Upper lobe of left lung (tissue), 6 donors: ENCODE data around the gene REEP5. TPM values are rescaled to one million over a fixed set of nuclear protein-coding genes. Genes with fewer than 3 reads are reported as not detected.

ENCODE experiments used
- ATAC-seq, 2 donors: fragments of 200-7000 bp; cut with Tn5 transposase; one replicate each; pipeline ENCODE4 v1.9.1; 2022; ENCODE audit warnings: mild to moderate bottlenecking in 2 of 2, moderate library complexity in 2 of 2; ENCODE audit not compliant: low FRiP score in 2 of 2
- DNase-seq, 2 donors: peaks; one replicate each; pipeline ENCODE4 v3.0.0-alpha.2; 2019 to 2020
- H3K27ac ChIP-seq, 4 donors: fragments of 200-600 bp; sonication (generic); one replicate each; pipeline ENCODE4 v1.5.1; 2016 to 2019
- H3K27me3 ChIP-seq, 4 donors: fragments of 200-600 bp; sonication (generic); one replicate each; pipeline ENCODE4 v1.5.1; 2017 to 2019
- H3K36me3 ChIP-seq, 4 donors: fragments of 200-600 bp; sonication (generic); one replicate each; pipeline ENCODE4 v1.5.1; 2016 to 2019
- H3K4me1 ChIP-seq, 4 donors: fragments of 200-600 bp; sonication (generic); one replicate each; pipeline ENCODE4 v1.5.1; 2018 to 2019
- H3K4me3 ChIP-seq, 4 donors: fragments of 200-600 bp; sonication (generic); one replicate each; pipeline ENCODE4 v1.5.1; 2017 to 2019; ENCODE audit warnings: mild to moderate bottlenecking in 2 of 4, moderate library complexity in 1 of 4
- H3K9me3 ChIP-seq, 4 donors: fragments of 200-600 bp; sonication (generic); one replicate each; pipeline ENCODE4 v1.5.1; 2018 to 2019
- EP300 ChIP-seq, 4 donors: sonication (generic); formaldehyde crosslinking; IDR thresholded peaks; one replicate each; pipeline ENCODE4 v1.5.1; 2017; ENCODE audit warnings: antibody characterized with exemption in 4 of 4, control low read depth in 2 of 4
- POLR2A ChIP-seq, 4 donors: fragments of 450-650 bp; IDR thresholded peaks; one replicate each; pipeline ENCODE4 v1.5.1; 2016 to 2017; ENCODE audit warnings: antibody characterized with exemption in 4 of 4, mild to moderate bottlenecking in 2 of 4
- POLR2AphosphoS5 ChIP-seq, 2 donors: sonication (generic); formaldehyde crosslinking; IDR thresholded peaks; one replicate each; pipeline ENCODE4 v1.5.1; 2017; ENCODE audit warnings: antibody characterized with exemption in 2 of 2
- WGBS, 2 donors: methylation state at CpG; one replicate each; pipeline ENCODE4 v1.1.5; 2017 to 2018; 5-methylcytosine and 5-hydroxymethylcytosine counted together
- total RNA-seq, 6 donors: library from RNA; depleted of rRNA in 4 of 6; stranded (reverse); fragments of >200 nt in 4 of 6; gene quantifications; one replicate each; pipeline versions ENCODE4 v1.1.0 to v1.2.1, GENCODE V29; 2016 to 2021
- TF ChIP-seq, protein P1 (sequence below), 6 experiments: fragments of 450-650 bp in 4 of 6; fragments of 200-600 bp in 2 of 6; sonication (generic) in 2 of 6; IDR thresholded peaks; one replicate each; pipeline ENCODE4 v1.5.1; 2016 to 2019; ENCODE audit warnings: antibody characterized with exemption in 6 of 6
- donor health status: DM: no; HTN: no; CAD: no; lungs with moderate emphysema.
- donor health status: DM: no; HTN: yes; CAD: no; lungs with severe emphysema.

Gene REEP5
- total RNA-seq, 6 donors from 2014 or later, result 43.0 to 108 (median 95.3) TPM

DNA sequence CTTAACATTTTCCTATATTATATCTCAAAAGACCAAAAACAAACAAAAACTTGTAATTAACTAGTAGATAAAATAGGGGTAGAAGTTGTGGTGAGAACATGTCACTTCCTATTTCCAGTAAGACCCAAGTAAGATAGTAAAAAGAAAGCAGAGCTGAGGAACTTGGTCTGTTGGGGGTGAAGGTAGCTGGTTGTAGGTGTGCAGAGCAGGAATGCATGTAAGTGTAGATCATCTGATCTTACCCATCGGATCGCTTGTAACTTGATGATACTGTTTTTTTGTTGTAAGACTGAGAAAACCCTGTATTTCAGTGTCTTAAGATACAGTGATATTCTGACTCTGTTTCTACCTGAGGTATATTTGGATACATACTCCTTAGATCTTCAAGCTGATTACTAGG, 55.3 kb downstream of the REEP5 start:
- H3K27me3 ChIP-seq, result no peaks in the 10 kb centered on the region
- H3K4me1 ChIP-seq, result peaks cover 18 to 24% (median 23%) of the 10 kb centered on the region in 4 donors
- TF ChIP-seq POLR2AphosphoS5 (IDR thresholded peaks at IDR 0.05), result no peak
- TF ChIP-seq, protein P1, sequence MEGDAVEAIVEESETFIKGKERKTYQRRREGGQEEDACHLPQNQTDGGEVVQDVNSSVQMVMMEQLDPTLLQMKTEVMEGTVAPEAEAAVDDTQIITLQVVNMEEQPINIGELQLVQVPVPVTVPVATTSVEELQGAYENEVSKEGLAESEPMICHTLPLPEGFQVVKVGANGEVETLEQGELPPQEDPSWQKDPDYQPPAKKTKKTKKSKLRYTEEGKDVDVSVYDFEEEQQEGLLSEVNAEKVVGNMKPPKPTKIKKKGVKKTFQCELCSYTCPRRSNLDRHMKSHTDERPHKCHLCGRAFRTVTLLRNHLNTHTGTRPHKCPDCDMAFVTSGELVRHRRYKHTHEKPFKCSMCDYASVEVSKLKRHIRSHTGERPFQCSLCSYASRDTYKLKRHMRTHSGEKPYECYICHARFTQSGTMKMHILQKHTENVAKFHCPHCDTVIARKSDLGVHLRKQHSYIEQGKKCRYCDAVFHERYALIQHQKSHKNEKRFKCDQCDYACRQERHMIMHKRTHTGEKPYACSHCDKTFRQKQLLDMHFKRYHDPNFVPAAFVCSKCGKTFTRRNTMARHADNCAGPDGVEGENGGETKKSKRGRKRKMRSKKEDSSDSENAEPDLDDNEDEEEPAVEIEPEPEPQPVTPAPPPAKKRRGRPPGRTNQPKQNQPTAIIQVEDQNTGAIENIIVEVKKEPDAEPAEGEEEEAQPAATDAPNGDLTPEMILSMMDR (IDR thresholded peaks at IDR 0.05), result no peak
- TF ChIP-seq EP300 (IDR thresholded peaks at IDR 0.05), result no peak
- TF ChIP-seq POLR2A (IDR thresholded peaks at IDR 0.05), result no peak
- no peak for ATAC-seq
- H3K4me3 ChIP-seq, result no peak overlapping the region
- no peak for DNase-seq
- H3K36me3 ChIP-seq, result peaks cover 32 to 80% (median 46%) of the 10 kb centered on the region in 4 donors
- WGBS, 2 donors, result 92% methylated on average over 2 of the region's 2 CpGs
- H3K9me3 ChIP-seq, result no peaks in the 10 kb centered on the region
- H3K27ac ChIP-seq, result no peak overlapping the region

DNA sequence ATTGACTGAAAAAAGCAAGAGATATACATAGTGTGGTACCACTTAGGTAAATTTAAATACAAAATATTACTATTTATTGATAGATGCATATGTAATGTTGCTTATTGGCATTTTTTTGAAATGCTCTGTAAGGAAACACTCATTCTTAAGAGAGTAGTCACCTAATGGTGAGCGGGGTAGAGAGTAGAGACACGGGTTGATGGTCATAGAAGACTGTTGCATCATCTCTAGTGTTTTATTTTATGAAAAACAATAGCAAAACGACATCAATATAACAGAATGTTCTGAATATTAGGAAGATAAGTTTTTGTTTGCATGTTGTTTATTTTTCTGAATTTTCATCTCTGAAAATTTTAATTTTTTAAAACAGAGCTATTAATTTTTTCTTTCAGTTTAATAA, 56.9 kb downstream of the REEP5 start:
- peaks cover 24 to 71% (median 44%) of the 10 kb centered on the region in 4 donors for H3K36me3 ChIP-seq
- ATAC-seq, result no peak
- no peak for TF ChIP-seq POLR2AphosphoS5 (IDR thresholded peaks at IDR 0.05)
- no peak for TF ChIP-seq EP300 (IDR thresholded peaks at IDR 0.05)
- TF ChIP-seq, protein P1 (IDR thresholded peaks at IDR 0.05), result no peak
- no peak for TF ChIP-seq POLR2A (IDR thresholded peaks at IDR 0.05)

GRCh38 chr5:112863549-112863948, 58.5 kb downstream of the REEP5 start:
- Histone ChIP-seq H3K9me3 (no peaks in the 10 kb centered on the region), H3K36me3 (peaks cover 23 to 55% (median 33%) of the 10 kb centered on the region in 4 donors), H3K27ac (no peak overlapping the region), H3K4me1 (peaks cover 23 to 30% (median 27%) of the 10 kb centered on the region in 4 donors), H3K4me3 (no peak overlapping the region), H3K27me3 (no peaks in the 10 kb centered on the region)
- TF ChIP-seq, protein P1 (IDR thresholded peaks at IDR 0.05), result no peak
- TF ChIP-seq EP300 (IDR thresholded peaks at IDR 0.05), result no peak
- TF ChIP-seq POLR2AphosphoS5 (IDR thresholded peaks at IDR 0.05), result no peak
- DNase-seq (peak in 1 of 2 donors; percentile 35), ATAC-seq (no peak)
- WGBS, 2 donors, result 62 to 68% methylated on average over 4 of the region's 4 CpGs

More for the DNA sequence above, 56.9 kb downstream of the REEP5 start:
- H3K9me3 ChIP-seq, result no peaks in the 10 kb centered on the region
- H3K4me3 ChIP-seq, result no peak overlapping the region
- no peak for DNase-seq
- H3K27ac ChIP-seq, result no peak overlapping the region
- H3K27me3 ChIP-seq, result no peaks in the 10 kb centered on the region
- H3K4me1 ChIP-seq, result peaks cover 23 to 30% (median 27%) of the 10 kb centered on the region in 4 donors
- WGBS, 2 donors, result 94 to 95% methylated on average over 3 of the region's 3 CpGs

GRCh38 chr5:112862085-112862484, 59.9 kb downstream of the REEP5 start:
- no peak for ATAC-seq
- TF ChIP-seq, protein P1 (IDR thresholded peaks at IDR 0.05), result no peak
- TF ChIP-seq POLR2A (IDR thresholded peaks at IDR 0.05), result no peak
- TF ChIP-seq POLR2AphosphoS5 (IDR thresholded peaks at IDR 0.05), result no peak
- no peak for TF ChIP-seq EP300 (IDR thresholded peaks at IDR 0.05)
- Histone ChIP-seq H3K9me3 (no peaks in the 10 kb centered on the region), H3K4me3 (peak overlapping the region; percentile 68 to 77 (median 71)), H3K27me3 (no peaks in the 10 kb centered on the region), H3K36me3 (peaks cover 22 to 41% (median 24%) of the 10 kb centered on the region in 4 donors), H3K27ac (peak overlapping the region in 2 of 4 donors; percentile 78 to 86), H3K4me1 (peaks cover 23 to 30% (median 27%) of the 10 kb centered on the region in 4 donors)
- DNase-seq, result no peak
- WGBS, 2 donors, result 51 to 56% methylated on average over 9 of the region's 9 CpGs

DNA sequence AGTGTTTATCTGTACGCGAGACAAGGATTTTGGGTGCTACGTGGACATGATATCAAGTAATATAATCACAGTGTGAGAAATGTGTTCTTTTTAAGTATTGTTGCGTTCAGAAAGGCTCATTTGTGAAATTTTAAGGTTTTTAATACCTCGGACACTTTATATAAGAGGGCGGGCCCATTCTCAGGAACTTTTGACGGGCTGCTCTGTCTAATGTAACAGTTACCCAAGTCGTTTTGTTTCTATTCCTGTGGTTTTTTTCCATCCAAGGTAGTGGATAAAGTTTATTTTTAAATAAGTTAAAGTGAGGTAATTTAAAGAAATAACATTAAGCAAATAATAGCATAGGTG, 60.4 kb downstream of the REEP5 start:
- ATAC-seq, result no peak
- 0 to 2% methylated on average over 8 of the region's 8 CpGs for WGBS, 2 donors
- Histone ChIP-seq H3K4me3 (peak overlapping the region; percentile 68 to 77 (median 71)), H3K27ac (peak overlapping the region; percentile 78 to 86 (median 84)), H3K4me1 (peaks cover 23 to 30% (median 27%) of the 10 kb centered on the region in 4 donors), H3K36me3 (peaks cover 17 to 36% (median 21%) of the 10 kb centered on the region in 4 donors), H3K9me3 (no peaks in the 10 kb centered on the region), H3K27me3 (no peaks in the 10 kb centered on the region)
- DNase-seq, result no peak
- TF ChIP-seq, protein P1 (IDR thresholded peaks at IDR 0.05), result no peak
- TF ChIP-seq POLR2AphosphoS5 (IDR thresholded peaks at IDR 0.05), result no peak
- TF ChIP-seq EP300 (IDR thresholded peaks at IDR 0.05), result no peak
- TF ChIP-seq POLR2A (IDR thresholded peaks at IDR 0.05), result no peak
